ENCODE measurements around the gene MLN.

DNA sequence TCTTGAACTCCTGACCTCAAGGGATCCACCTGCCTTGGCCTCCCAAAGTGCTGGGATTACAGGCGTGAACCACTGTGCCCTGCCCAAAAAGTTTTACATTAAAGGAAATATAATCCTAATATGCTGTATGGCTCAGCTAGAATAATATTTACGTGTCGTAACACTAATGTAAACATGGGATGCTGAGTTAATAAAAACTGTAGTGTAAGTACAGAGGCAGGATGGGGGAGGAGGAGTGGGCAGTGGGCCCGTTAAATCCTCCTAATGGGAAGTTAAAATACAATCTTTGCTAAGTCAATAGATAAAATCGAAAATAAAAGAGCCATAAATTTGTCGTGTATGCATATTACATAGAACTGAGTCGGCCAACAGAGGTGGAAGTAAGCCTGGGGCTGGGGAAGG is 45.0 kb downstream of the MLN start:
- TF ChIP-seq CEBPB (IDR thresholded peaks at IDR 0.05; ENCODE audit: low read depth) (no peak), SP1 (IDR thresholded peaks at IDR 0.05; ENCODE audit: low read depth) (no peak), EZH2 (IDR thresholded peaks at IDR 0.05) (no peak), YY1 (IDR thresholded peaks at IDR 0.05; ENCODE audit: extremely low read depth, insufficient replicate concordance, low read depth, low read length) (no peak), POLR2A (IDR thresholded peaks at IDR 0.05; ENCODE audit: borderline replicate concordance, extremely low read depth, insufficient read depth, insufficient read length) (no peak), POLR2AphosphoS5 (IDR thresholded peaks at IDR 0.05; ENCODE audit: low read depth, low read length) (no peak), ZNF274 (IDR thresholded peaks at IDR 0.05; ENCODE audit: low read depth, low read length) (no peak), RAD21 (IDR thresholded peaks at IDR 0.05; ENCODE audit: low read depth) (no peak), CBX3 (IDR thresholded peaks at IDR 0.05; ENCODE audit: low read depth) (no peak), EZH2phosphoT487 (IDR thresholded peaks at IDR 0.05; ENCODE audit: borderline replicate concordance) (no peak)
- TF ChIP-seq, protein P1, sequence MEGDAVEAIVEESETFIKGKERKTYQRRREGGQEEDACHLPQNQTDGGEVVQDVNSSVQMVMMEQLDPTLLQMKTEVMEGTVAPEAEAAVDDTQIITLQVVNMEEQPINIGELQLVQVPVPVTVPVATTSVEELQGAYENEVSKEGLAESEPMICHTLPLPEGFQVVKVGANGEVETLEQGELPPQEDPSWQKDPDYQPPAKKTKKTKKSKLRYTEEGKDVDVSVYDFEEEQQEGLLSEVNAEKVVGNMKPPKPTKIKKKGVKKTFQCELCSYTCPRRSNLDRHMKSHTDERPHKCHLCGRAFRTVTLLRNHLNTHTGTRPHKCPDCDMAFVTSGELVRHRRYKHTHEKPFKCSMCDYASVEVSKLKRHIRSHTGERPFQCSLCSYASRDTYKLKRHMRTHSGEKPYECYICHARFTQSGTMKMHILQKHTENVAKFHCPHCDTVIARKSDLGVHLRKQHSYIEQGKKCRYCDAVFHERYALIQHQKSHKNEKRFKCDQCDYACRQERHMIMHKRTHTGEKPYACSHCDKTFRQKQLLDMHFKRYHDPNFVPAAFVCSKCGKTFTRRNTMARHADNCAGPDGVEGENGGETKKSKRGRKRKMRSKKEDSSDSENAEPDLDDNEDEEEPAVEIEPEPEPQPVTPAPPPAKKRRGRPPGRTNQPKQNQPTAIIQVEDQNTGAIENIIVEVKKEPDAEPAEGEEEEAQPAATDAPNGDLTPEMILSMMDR (IDR thresholded peaks at IDR 0.05 in 2 of 3, conservative IDR thresholded peaks at IDR 0.05 in 1 of 3; ENCODE audit: borderline replicate concordance in 1 of 3, insufficient read depth in 1 of 3, low read depth in 2 of 3, low read length in 2 of 3), result no peak
- TF ChIP-seq, protein P2, sequence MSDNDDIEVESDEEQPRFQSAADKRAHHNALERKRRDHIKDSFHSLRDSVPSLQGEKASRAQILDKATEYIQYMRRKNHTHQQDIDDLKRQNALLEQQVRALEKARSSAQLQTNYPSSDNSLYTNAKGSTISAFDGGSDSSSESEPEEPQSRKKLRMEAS (IDR thresholded peaks at IDR 0.05), result no peak
- TF ChIP-seq, protein P3, sequence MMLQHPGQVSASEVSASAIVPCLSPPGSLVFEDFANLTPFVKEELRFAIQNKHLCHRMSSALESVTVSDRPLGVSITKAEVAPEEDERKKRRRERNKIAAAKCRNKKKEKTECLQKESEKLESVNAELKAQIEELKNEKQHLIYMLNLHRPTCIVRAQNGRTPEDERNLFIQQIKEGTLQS (IDR thresholded peaks at IDR 0.05), result no peak
- TF ChIP-seq, protein P4, sequence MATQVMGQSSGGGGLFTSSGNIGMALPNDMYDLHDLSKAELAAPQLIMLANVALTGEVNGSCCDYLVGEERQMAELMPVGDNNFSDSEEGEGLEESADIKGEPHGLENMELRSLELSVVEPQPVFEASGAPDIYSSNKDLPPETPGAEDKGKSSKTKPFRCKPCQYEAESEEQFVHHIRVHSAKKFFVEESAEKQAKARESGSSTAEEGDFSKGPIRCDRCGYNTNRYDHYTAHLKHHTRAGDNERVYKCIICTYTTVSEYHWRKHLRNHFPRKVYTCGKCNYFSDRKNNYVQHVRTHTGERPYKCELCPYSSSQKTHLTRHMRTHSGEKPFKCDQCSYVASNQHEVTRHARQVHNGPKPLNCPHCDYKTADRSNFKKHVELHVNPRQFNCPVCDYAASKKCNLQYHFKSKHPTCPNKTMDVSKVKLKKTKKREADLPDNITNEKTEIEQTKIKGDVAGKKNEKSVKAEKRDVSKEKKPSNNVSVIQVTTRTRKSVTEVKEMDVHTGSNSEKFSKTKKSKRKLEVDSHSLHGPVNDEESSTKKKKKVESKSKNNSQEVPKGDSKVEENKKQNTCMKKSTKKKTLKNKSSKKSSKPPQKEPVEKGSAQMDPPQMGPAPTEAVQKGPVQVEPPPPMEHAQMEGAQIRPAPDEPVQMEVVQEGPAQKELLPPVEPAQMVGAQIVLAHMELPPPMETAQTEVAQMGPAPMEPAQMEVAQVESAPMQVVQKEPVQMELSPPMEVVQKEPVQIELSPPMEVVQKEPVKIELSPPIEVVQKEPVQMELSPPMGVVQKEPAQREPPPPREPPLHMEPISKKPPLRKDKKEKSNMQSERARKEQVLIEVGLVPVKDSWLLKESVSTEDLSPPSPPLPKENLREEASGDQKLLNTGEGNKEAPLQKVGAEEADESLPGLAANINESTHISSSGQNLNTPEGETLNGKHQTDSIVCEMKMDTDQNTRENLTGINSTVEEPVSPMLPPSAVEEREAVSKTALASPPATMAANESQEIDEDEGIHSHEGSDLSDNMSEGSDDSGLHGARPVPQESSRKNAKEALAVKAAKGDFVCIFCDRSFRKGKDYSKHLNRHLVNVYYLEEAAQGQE (IDR thresholded peaks at IDR 0.05; ENCODE audit: low read depth), result no peak
